ENCODE results near the gene MSL1. TPM values are rescaled to one million over a fixed set of nuclear protein-coding genes. Genes with fewer than 3 reads are reported as not detected.

Gene MSL1
- total and polyA plus RNA-seq, 2 of the 13 experiments (the other 11 are each of a cell fraction or from before 2014, with no cell fraction given), result 63.8 to 88.5 TPM

DNA sequence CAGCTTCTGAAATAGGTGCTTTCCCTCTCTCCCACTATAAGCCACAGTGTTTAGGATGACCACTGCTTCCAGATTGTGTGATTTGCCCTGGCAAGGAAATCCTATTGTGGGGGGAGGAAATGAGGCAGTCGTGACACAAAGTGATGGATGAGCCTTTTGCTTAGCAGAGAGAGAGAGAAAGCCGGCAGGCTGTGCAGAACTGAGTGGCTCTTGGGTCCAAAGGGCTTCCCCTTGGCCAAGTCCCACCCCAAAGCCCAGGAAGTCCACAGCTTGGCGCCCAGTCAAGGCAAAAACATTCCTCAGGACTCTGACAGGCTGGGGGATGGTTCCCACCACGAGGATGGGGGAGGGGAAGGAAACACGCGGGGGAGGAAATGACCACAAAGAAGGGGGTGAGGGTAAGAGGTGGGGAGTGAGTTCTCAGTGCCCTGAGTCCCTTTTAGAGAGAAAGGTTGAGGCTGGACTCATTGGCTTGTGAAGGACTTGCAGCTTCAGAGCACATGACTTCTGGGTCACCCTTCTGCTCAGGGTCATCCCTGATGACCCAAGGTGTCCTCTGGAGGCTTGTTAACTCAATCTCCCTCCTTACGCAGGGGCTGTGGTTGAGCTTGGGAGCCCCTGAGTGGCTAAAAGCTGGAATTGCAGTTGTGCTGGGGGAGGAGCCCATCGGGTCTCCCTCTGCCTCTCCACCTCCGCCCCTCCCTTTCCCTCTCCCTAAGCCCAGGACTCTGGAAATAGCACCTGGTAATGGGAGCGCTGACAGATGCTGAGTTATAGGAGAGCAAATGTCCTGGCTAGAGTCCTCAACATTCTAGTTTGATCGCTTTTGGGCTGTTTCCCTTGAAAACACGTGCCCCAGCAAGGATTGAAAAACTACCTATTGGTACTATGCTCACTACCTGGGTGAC is 10.3 kb upstream of the MSL1 start (continued):
- TF ChIP-seq, protein P1, sequence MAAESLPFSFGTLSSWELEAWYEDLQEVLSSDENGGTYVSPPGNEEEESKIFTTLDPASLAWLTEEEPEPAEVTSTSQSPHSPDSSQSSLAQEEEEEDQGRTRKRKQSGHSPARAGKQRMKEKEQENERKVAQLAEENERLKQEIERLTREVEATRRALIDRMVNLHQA (CRISPR knock-in tag; IDR thresholded peaks at IDR 0.05), result no peak
- TF ChIP-seq ZNF3 (CRISPR knock-in tag; IDR thresholded peaks at IDR 0.05), result no peak
- TF ChIP-seq, protein P2, sequence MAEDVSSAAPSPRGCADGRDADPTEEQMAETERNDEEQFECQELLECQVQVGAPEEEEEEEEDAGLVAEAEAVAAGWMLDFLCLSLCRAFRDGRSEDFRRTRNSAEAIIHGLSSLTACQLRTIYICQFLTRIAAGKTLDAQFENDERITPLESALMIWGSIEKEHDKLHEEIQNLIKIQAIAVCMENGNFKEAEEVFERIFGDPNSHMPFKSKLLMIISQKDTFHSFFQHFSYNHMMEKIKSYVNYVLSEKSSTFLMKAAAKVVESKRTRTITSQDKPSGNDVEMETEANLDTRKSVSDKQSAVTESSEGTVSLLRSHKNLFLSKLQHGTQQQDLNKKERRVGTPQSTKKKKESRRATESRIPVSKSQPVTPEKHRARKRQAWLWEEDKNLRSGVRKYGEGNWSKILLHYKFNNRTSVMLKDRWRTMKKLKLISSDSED (CRISPR knock-in tag; IDR thresholded peaks at IDR 0.05), result no peak
- TF ChIP-seq NR2F6 (IDR thresholded peaks at IDR 0.05), result peak; percentile 79
- TF ChIP-seq NR2F6 (CRISPR knock-in tag; IDR thresholded peaks at IDR 0.05), result peak; percentile 83
- peak; percentile 52; the same call in 1 of the 2 replicates for TF ChIP-seq KDM5A (IDR thresholded peaks at IDR 0.05; ENCODE audit: borderline replicate concordance, low read length)
- TF ChIP-seq, protein P3, sequence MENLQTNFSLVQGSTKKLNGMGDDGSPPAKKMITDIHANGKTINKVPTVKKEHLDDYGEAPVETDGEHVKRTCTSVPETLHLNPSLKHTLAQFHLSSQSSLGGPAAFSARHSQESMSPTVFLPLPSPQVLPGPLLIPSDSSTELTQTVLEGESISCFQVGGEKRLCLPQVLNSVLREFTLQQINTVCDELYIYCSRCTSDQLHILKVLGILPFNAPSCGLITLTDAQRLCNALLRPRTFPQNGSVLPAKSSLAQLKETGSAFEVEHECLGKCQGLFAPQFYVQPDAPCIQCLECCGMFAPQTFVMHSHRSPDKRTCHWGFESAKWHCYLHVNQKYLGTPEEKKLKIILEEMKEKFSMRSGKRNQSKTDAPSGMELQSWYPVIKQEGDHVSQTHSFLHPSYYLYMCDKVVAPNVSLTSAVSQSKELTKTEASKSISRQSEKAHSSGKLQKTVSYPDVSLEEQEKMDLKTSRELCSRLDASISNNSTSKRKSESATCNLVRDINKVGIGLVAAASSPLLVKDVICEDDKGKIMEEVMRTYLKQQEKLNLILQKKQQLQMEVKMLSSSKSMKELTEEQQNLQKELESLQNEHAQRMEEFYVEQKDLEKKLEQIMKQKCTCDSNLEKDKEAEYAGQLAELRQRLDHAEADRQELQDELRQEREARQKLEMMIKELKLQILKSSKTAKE (CRISPR knock-in tag; IDR thresholded peaks at IDR 0.05; ENCODE audit: borderline replicate concordance), result no peak
- peak; percentile 85 for TF ChIP-seq HIVEP1 (CRISPR knock-in tag; IDR thresholded peaks at IDR 0.05)
- no peak for TF ChIP-seq NR3C1 (CRISPR knock-in tag; IDR thresholded peaks at IDR 0.05)
- TF ChIP-seq, protein P4, sequence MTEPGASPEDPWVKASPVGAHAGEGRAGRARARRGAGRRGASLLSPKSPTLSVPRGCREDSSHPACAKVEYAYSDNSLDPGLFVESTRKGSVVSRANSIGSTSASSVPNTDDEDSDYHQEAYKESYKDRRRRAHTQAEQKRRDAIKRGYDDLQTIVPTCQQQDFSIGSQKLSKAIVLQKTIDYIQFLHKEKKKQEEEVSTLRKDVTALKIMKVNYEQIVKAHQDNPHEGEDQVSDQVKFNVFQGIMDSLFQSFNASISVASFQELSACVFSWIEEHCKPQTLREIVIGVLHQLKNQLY (CRISPR knock-in tag; IDR thresholded peaks at IDR 0.05), result peak; percentile 60
- peak; percentile 71 for TF ChIP-seq KAT8 (CRISPR knock-in tag; IDR thresholded peaks at IDR 0.05)
- TF ChIP-seq, protein P5, sequence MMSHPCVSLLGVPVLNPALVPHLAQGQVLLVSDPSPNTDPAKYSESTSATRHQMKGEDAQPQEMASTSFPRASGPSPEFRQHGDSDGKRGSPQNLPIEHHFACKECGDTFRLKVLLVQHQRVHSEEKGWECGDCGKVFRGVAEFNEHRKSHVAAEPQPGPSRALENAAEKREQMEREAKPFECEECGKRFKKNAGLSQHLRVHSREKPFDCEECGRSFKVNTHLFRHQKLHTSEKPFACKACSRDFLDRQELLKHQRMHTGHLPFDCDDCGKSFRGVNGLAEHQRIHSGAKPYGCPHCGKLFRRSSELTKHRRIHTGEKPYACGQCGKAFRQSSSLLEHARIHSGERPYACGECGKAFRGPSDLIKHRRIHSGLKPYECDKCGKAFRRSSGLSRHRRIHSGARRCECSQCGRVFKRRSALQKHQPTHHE (CRISPR knock-in tag; IDR thresholded peaks at IDR 0.05; ENCODE audit: borderline replicate concordance), result peak; percentile 79; the same call in 1 of the 2 replicates
- TF ChIP-seq EHMT2 (IDR thresholded peaks at IDR 0.05; ENCODE audit: borderline replicate concordance, low read depth, low read length), result peak; percentile 58; the same call in 1 of the 2 replicates
- no peak for TF ChIP-seq TMF1 (CRISPR knock-in tag; IDR thresholded peaks at IDR 0.05; ENCODE audit: low read depth)
- TF ChIP-seq KMT2B (CRISPR knock-in tag; IDR thresholded peaks at IDR 0.05), result peak; percentile 72; the same call in 1 of the 2 replicates
- TF ChIP-seq MTF2 (CRISPR knock-in tag; IDR thresholded peaks at IDR 0.05; ENCODE audit: borderline replicate concordance), result no peak
- TF ChIP-seq, protein P6, sequence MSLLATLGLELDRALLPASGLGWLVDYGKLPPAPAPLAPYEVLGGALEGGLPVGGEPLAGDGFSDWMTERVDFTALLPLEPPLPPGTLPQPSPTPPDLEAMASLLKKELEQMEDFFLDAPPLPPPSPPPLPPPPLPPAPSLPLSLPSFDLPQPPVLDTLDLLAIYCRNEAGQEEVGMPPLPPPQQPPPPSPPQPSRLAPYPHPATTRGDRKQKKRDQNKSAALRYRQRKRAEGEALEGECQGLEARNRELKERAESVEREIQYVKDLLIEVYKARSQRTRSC (CRISPR knock-in tag; IDR thresholded peaks at IDR 0.05; ENCODE audit: low read depth), result no peak
- peak; percentile 89 to 91 for TF ChIP-seq NR2F1 (CRISPR knock-in tag; IDR thresholded peaks at IDR 0.05)
- TF ChIP-seq ERF (CRISPR knock-in tag; IDR thresholded peaks at IDR 0.05), result peak; percentile 93
- no peak for TF ChIP-seq PHB2 (IDR thresholded peaks at IDR 0.05; ENCODE audit: partially characterized antibody)
- no peak for TF ChIP-seq GABPA (IDR thresholded peaks at IDR 0.05; ENCODE audit: low read depth, low read length)
- TF ChIP-seq GABPA (CRISPR knock-in tag; IDR thresholded peaks at IDR 0.05; ENCODE audit: low read depth), result peak; percentile 49; the same call in 1 of the 2 replicates
- peak; percentile 73; the same call in 1 of the 2 replicates for TF ChIP-seq ZNF557 (CRISPR knock-in tag; IDR thresholded peaks at IDR 0.05)
- TF ChIP-seq ZSCAN29 (CRISPR knock-in tag; conservative IDR thresholded peaks at IDR 0.05), result no peak
- no peak for TF ChIP-seq U2AF1 (optimal IDR thresholded peaks at IDR 0.05; ENCODE audit: low read depth, low read length)
